ENCODE data around the gene PLBD2. TPM values are rescaled to one million over a fixed set of nuclear protein-coding genes. Genes with fewer than 3 reads are reported as not detected.

The PLBD2 gene
- total and polyA plus RNA-seq, 9 of the 15 experiments (the other 6 are each of a cell fraction or from before 2014, with no cell fraction given), result 2.4 to 37.4 (median 6.0) TPM

GRCh38 chr12:113358381-113359132 is at the start of gene PLBD2 (continued):
- TF ChIP-seq, protein P1, sequence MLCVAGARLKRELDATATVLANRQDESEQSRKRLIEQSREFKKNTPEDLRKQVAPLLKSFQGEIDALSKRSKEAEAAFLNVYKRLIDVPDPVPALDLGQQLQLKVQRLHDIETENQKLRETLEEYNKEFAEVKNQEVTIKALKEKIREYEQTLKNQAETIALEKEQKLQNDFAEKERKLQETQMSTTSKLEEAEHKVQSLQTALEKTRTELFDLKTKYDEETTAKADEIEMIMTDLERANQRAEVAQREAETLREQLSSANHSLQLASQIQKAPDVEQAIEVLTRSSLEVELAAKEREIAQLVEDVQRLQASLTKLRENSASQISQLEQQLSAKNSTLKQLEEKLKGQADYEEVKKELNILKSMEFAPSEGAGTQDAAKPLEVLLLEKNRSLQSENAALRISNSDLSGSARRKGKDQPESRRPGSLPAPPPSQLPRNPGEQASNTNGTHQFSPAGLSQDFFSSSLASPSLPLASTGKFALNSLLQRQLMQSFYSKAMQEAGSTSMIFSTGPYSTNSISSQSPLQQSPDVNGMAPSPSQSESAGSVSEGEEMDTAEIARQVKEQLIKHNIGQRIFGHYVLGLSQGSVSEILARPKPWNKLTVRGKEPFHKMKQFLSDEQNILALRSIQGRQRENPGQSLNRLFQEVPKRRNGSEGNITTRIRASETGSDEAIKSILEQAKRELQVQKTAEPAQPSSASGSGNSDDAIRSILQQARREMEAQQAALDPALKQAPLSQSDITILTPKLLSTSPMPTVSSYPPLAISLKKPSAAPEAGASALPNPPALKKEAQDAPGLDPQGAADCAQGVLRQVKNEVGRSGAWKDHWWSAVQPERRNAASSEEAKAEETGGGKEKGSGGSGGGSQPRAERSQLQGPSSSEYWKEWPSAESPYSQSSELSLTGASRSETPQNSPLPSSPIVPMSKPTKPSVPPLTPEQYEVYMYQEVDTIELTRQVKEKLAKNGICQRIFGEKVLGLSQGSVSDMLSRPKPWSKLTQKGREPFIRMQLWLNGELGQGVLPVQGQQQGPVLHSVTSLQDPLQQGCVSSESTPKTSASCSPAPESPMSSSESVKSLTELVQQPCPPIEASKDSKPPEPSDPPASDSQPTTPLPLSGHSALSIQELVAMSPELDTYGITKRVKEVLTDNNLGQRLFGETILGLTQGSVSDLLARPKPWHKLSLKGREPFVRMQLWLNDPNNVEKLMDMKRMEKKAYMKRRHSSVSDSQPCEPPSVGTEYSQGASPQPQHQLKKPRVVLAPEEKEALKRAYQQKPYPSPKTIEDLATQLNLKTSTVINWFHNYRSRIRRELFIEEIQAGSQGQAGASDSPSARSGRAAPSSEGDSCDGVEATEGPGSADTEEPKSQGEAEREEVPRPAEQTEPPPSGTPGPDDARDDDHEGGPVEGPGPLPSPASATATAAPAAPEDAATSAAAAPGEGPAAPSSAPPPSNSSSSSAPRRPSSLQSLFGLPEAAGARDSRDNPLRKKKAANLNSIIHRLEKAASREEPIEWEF (CRISPR knock-in tag; IDR thresholded peaks at IDR 0.05), result no peak
- TF ChIP-seq SREBF2 (CRISPR knock-in tag; IDR thresholded peaks at IDR 0.05) (no peak), POLR2B (IDR thresholded peaks at IDR 0.05; ENCODE audit: low read depth, partially characterized antibody) (no peak), XRCC4 (IDR thresholded peaks at IDR 0.05; ENCODE audit: extremely low read depth, insufficient read depth, insufficient read length) (no peak), KLF16 (IDR thresholded peaks at IDR 0.05) (no peak), NFYB (IDR thresholded peaks at IDR 0.05; ENCODE audit: extremely low read depth, insufficient read length) (no peak), CBFA2T2 (conservative IDR thresholded peaks at IDR 0.05) (peak; percentile 86), XRCC3 (IDR thresholded peaks at IDR 0.05) (no peak), KLF6 (CRISPR knock-in tag; IDR thresholded peaks at IDR 0.05; ENCODE audit: borderline replicate concordance) (no peak), SP1 (CRISPR knock-in tag; IDR thresholded peaks at IDR 0.05) (peak; percentile 81; the same call in 1 of the 2 replicates), FOXM1 (IDR thresholded peaks at IDR 0.05; ENCODE audit: low read depth) (peak; percentile 58; the same call in 1 of the 2 replicates), FOXM1 (CRISPR knock-in tag; IDR thresholded peaks at IDR 0.05; ENCODE audit: low read depth) (peak; percentile 53), PURB (CRISPR knock-in tag; IDR thresholded peaks at IDR 0.05; ENCODE audit: low read depth) (no peak), ZNF212 (CRISPR knock-in tag; IDR thresholded peaks at IDR 0.05) (no peak), PTBP1 (IDR thresholded peaks at IDR 0.05; ENCODE audit: low read depth, low read length) (no peak), ASH1L (IDR thresholded peaks at IDR 0.05; ENCODE audit: borderline replicate concordance, low read depth, partially characterized antibody) (no peak), ZNF785 (CRISPR knock-in tag; IDR thresholded peaks at IDR 0.05) (no peak), POLR2AphosphoS5 (IDR thresholded peaks at IDR 0.05; ENCODE audit: control insufficient read depth, insufficient read depth, low read depth, low read length) (0 out of 2 replicates have a peak, but pooled peaks have one; percentile 31), CTBP1 (IDR thresholded peaks at IDR 0.05; ENCODE audit: borderline replicate concordance) (peak; percentile 42; the same call in 1 of the 2 replicates), SRSF1 (IDR thresholded peaks at IDR 0.05; ENCODE audit: low read depth, low read length) (no peak), SMARCE1 (IDR thresholded peaks at IDR 0.05) (no peak), EZH2 (IDR thresholded peaks at IDR 0.05; ENCODE audit: borderline replicate concordance, low read depth, low read length) (no peak), ARID1B (IDR thresholded peaks at IDR 0.05) (no peak; the same call in 1 of the 2 replicates)
- TF ChIP-seq, protein P2, sequence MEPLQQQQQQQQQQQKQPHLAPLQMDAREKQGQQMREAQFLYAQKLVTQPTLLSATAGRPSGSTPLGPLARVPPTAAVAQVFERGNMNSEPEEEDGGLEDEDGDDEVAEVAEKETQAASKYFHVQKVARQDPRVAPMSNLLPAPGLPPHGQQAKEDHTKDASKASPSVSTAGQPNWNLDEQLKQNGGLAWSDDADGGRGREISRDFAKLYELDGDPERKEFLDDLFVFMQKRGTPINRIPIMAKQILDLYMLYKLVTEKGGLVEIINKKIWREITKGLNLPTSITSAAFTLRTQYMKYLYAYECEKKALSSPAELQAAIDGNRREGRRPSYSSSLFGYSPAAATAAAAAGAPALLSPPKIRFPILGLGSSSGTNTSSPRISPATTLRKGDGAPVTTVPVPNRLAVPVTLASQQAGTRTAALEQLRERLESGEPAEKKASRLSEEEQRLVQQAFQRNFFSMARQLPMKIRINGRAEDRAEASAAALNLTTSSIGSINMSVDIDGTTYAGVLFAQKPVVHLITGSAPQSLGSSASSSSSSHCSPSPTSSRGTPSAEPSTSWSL (CRISPR knock-in tag; IDR thresholded peaks at IDR 0.05; ENCODE audit: borderline replicate concordance), result no peak

All from K562 (cell line).